Cardiac muscle cell (in vitro differentiated cells and primary cell): ENCODE data around the gene ANKK1. TPM values are rescaled to one million over a fixed set of nuclear protein-coding genes. Genes with fewer than 3 reads are reported as not detected.

ENCODE experiments used
- DNase-seq, 2 donors: peaks; one replicate each; pipeline versions ENCODE4 v3.0.0 to v3.0.0-alpha.2; 2010 to 2017; ENCODE audit warnings: low read depth in 1 of 2, low spot score in 1 of 2
- H3K27ac ChIP-seq: fragments of 200-600 bp; sonication (generic); 2 replicates; pipeline ENCODE4 v1.5.1; 2016
- H3K27me3 ChIP-seq: fragments of 200-600 bp; sonication (generic); 2 replicates; pipeline ENCODE4 v1.6.0; 2016; ENCODE audit warnings: control low read depth
- H3K36me3 ChIP-seq: fragments of 200-600 bp; sonication (generic); 2 replicates; pipeline ENCODE4 v1.5.1; 2016; ENCODE audit warnings: control low read depth
- H3K4me1 ChIP-seq: fragments of 200-600 bp; sonication (generic); 2 replicates; pipeline ENCODE4 v1.8.1; 2017; ENCODE audit warnings: low read depth, mild to moderate bottlenecking, mixed run types
- H3K4me3 ChIP-seq: fragments of 200-600 bp; sonication (generic); 2 replicates; pipeline ENCODE4 v1.5.1; 2016; ENCODE audit warnings: mild to moderate bottlenecking
- H3K9me3 ChIP-seq: fragments of 200-600 bp; sonication (generic); 2 replicates; pipeline ENCODE4 v1.5.1; 2017; ENCODE audit warnings: low read depth, mild to moderate bottlenecking, control low read depth
- polyA plus RNA-seq: library from polyadenylated mRNA; unstranded; fragments of >200 nt; fragmentation: Nextera tagmentation; extraction: Ambion mirVana; gene quantifications from 2 replicates; pipeline ENCODE4 v1.2.1, GENCODE V29; 2016
- total RNA-seq: library from RNA; depleted of rRNA; stranded (reverse); fragments of >200 nt; gene quantifications from 2 replicates; pipeline ENCODE4 v1.2.3, GENCODE V29; 2016
- TF ChIP-seq, protein P1 (sequence below): IDR thresholded peaks from 2 replicates; pipeline ENCODE4 v1.5.1; 2012; ENCODE audit warnings: low read depth, mild to moderate bottlenecking, low read length

Gene ANKK1
- total and polyA plus RNA-seq, 2 experiments from 2014 or later, result 0.09 TPM; not detected in 1

GRCh38 chr11:113412675-113413074, 25.1 kb downstream of the ANKK1 start:
- Histone ChIP-seq H3K9me3 (no peaks in the 10 kb centered on the region), H3K27ac (no peak overlapping the region), H3K27me3 (no peaks in the 10 kb centered on the region), H3K4me1 (no peaks in the 10 kb centered on the region), H3K4me3 (no peak overlapping the region), H3K36me3 (no peaks in the 10 kb centered on the region)
- no peak for DNase-seq
- TF ChIP-seq, protein P1, sequence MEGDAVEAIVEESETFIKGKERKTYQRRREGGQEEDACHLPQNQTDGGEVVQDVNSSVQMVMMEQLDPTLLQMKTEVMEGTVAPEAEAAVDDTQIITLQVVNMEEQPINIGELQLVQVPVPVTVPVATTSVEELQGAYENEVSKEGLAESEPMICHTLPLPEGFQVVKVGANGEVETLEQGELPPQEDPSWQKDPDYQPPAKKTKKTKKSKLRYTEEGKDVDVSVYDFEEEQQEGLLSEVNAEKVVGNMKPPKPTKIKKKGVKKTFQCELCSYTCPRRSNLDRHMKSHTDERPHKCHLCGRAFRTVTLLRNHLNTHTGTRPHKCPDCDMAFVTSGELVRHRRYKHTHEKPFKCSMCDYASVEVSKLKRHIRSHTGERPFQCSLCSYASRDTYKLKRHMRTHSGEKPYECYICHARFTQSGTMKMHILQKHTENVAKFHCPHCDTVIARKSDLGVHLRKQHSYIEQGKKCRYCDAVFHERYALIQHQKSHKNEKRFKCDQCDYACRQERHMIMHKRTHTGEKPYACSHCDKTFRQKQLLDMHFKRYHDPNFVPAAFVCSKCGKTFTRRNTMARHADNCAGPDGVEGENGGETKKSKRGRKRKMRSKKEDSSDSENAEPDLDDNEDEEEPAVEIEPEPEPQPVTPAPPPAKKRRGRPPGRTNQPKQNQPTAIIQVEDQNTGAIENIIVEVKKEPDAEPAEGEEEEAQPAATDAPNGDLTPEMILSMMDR, result no peak

GRCh38 chr11:113415343-113415742, 27.8 kb downstream of the ANKK1 start:
- no peaks in the 10 kb centered on the region for H3K36me3 ChIP-seq
- peaks cover 4% of the 10 kb centered on the region for H3K4me1 ChIP-seq

DNA sequence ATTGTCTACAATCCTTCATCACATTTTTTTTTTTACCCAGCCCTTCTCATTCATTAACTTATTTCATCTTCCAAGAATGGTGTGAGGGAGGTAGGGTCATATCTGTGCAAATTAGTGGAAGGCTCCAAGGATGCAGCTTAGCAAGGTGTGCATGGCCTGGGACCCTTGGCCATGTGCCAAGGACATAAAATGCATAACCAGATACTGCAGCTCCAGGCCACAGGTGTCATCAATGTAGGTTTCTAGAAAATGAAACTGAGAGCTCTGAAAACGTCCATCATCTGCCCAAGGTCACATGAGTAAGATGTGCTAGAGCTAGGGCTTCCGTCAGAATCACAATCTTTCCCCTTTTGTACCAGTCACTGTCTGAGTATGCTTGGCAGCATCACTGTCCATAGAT, 29.8 kb downstream of the ANKK1 start:
- DNase-seq, result no peak
- no peak overlapping the region for H3K4me3 ChIP-seq
- H3K4me1 ChIP-seq, result peaks cover 4% of the 10 kb centered on the region
- H3K27me3 ChIP-seq, result no peaks in the 10 kb centered on the region
- no peaks in the 10 kb centered on the region for H3K9me3 ChIP-seq
- H3K36me3 ChIP-seq, result no peaks in the 10 kb centered on the region
- TF ChIP-seq, protein P1, result no peak
- H3K27ac ChIP-seq, result no peak overlapping the region

More at GRCh38 chr11:113415343-113415742, 27.8 kb downstream of the ANKK1 start:
- Histone ChIP-seq H3K27ac (no peak overlapping the region), H3K9me3 (no peaks in the 10 kb centered on the region), H3K27me3 (no peaks in the 10 kb centered on the region), H3K4me3 (no peak overlapping the region)
- DNase-seq, result no peak
- TF ChIP-seq, protein P1, result no peak

DNA sequence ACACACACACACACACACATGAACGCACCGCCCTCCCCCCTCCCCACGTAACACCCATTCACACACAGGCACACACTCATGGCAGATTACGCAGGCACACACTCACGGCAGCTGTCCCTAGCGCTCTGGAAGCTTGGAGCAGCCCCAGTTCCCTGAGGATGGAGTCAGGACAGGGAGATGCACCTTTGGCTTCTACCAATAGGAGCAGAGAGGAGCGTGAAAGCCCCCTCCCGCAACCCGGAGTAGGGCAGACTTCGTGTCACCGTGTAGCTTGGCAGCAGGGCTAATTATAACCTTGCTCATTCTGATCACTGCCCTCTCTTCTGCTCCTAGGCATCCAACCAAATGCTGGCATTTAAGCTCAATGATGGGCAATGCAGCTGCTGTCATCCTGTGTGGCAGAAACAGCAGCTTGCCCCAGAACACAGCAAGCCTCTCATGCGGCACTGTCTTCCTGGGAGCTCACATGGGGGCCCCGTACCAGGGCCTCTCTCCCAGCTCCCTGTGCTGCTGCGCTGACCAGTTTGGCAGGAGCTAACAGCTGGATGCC, 31.9 kb downstream of the ANKK1 start:
- Histone ChIP-seq H3K27ac (no peak overlapping the region), H3K4me3 (no peak overlapping the region), H3K36me3 (no peaks in the 10 kb centered on the region), H3K4me1 (peaks cover 4% of the 10 kb centered on the region), H3K27me3 (no peaks in the 10 kb centered on the region), H3K9me3 (no peaks in the 10 kb centered on the region)
- peak in 1 of 2 donors; percentile 34 for DNase-seq
- TF ChIP-seq, protein P1, result no peak

GRCh38 chr11:113420808-113421207, 33.2 kb downstream of the ANKK1 start:
- no peak overlapping the region for H3K4me3 ChIP-seq
- DNase-seq, result peak in 1 of 2 donors; percentile 46
- H3K27me3 ChIP-seq, result no peaks in the 10 kb centered on the region
- no peak overlapping the region for H3K27ac ChIP-seq
- H3K4me1 ChIP-seq, result peaks cover 4% of the 10 kb centered on the region
- TF ChIP-seq, protein P1, result no peak
- H3K9me3 ChIP-seq, result no peaks in the 10 kb centered on the region
- no peaks in the 10 kb centered on the region for H3K36me3 ChIP-seq
